GM10847 (cell line): ENCODE results near the gene CEP97.

Source experiments
- POLR2A ChIP-seq: IDR thresholded peaks from 2 replicates; pipeline ENCODE4 v1.6.1; 2011; ENCODE audit not compliant: insufficient read length; ENCODE audit errors: extremely low read depth

CEP97 gene

DNA sequence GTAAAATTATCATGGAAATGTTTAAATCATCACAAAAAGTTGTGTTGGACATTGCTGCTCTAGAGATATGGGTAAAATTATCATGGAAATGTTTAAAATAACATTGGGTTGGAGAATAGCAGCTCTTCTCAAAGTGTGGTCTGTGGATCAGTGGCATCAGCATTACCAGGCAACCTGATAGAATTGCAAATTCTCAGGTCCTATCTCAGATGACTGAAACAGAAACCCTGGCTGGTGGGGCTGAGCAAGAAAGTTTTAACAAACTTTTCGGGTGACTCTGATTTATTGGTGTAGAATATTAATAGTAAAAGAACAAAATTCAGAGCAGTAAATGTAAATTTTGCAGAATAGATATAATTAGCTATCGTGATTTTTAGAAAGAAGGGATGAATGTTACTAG, 83.5 kb downstream of the CEP97 start:
- TF ChIP-seq POLR2A, result no peak

- TF ChIP-seq POLR2A, result no peak
Observed at GRCh38 chr3:101809178-101810021, 85.0 kb downstream of the CEP97 start.

DNA sequence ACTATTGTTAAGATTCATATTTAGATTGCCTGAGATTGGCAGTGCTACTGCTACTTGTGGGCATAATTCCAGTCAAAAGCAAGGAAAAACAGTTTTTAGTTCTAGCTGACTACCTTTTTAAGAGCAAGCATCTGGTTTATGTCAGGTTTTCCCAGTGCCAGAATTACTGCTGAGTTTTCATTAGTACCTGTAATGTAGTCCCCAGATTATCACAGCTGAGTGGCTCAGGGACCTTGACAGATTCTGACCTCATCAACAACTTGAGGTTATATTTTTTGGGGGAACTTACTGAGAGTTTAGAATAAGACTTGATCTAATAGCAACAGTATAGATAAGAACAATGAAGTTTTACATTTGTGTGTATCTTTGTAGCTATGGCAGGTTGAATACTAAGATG, 85.6 kb downstream of the CEP97 start:
- TF ChIP-seq POLR2A, result no peak

DNA sequence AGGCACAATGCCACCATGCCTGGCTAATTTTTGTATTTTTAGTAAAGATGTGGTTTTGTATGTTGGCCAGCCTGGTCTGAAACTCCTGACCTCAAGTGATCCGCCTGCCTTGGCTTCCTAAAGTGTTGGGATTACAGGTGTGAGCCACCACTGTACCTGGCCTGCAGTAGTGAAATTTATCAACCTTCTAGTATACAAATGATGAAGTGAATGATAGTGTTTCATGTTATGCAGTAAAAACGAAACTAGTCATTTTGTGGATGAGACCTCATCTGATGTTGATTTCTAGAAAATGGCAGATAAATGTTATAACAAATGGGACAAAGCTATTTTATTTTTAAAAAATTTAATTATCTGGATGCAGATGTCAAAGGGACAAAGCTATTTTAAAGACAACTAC, 87.5 kb downstream of the CEP97 start:
- no peak for TF ChIP-seq POLR2A

- no peak for TF ChIP-seq POLR2A
Observed at GRCh38 chr3:101812895-101813294, 88.5 kb downstream of the CEP97 start.

GRCh38 chr3:101813817-101814440, 89.5 kb downstream of the CEP97 start:
- TF ChIP-seq POLR2A, result no peak

- TF ChIP-seq POLR2A, result no peak
Observed at GRCh38 chr3:101814835-101815234, 90.4 kb downstream of the CEP97 start.

DNA sequence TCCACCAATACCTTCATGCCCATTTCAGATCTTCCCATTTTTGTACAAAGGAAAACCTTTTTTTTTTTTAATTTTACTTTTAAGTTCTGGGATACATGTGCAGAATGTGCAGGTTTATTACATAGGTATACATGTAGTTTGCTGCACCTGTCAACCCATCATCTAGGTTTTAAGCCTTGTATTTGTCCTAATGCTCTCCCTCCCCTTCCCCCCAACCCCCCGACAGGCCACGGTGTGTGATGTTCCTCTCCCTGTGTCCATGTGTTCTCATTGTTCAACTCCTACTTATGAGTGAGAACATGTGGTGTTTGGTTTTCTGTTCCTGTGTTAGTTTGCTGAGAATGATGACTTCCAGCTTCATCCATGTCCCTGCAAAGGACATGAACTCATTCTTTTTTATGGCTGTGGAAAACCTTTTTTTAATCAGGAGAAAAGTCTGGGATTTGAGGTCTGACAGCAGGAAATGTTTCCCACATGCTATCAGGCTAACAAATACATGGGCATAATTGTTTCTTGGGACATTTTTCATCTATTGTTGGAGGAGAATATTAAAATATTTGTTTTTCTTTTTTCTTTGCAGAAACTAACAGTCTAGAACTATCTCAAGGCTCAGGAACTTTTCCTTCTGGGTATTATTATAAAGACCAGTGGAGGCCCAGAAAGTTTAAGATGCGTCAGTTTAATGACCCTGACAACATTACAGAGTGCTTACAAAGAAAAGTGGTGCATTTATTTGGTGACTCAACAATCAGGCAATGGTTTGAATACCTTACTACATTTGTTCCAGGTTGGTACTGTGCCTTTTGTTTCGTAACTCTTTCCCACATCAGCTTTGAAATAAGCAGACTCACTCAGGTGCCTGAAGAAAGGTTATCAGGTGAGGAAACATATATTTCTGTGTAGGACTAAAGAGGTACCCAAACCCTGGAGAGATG, 92.1 kb downstream of the CEP97 start:
- TF ChIP-seq POLR2A, result no peak

GRCh38 chr3:101817992-101818391, 93.6 kb downstream of the CEP97 start:
- no peak for TF ChIP-seq POLR2A

DNA sequence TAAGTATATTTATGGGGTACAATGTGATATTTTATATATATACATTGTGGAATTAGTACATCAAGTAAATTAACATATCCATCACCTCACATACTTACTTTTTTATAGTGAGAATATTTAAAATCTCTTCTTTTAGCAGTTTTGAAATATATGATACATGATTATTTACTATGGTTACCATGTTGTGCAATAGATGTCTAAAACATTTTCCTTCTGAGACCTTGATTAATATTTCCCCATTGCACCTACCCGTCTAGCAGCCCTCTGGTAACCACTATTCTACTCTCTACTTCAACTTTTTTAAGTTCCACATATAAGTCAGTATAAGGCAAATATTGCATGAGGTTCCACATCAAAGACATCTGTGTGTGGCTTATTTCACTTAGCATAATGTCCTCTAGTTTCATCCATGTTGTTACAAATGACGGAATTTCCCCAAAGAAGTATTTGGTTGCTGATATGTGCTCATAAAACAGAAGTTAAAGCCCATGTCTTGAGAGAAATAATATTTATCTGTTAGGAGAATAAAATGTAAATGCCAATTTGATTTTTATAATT, 95.3 kb downstream of the CEP97 start:
- TF ChIP-seq POLR2A, result no peak
